Naive B cell (primary cell): ENCODE measurements around the gene TNFSF12. TPM values are rescaled to one million over a fixed set of nuclear protein-coding genes. Genes with fewer than 3 reads are reported as not detected.

Source experiments
- ATAC-seq, 2 donors: fragments of 150-1000 bp; cut with Tn5 transposase; 2 replicates each; pipeline ENCODE4 v1.10.0; 2021; ENCODE audit warnings: low read depth in 2 of 2, mild to moderate bottlenecking in 2 of 2, moderate library complexity in 2 of 2
- DNase-seq: peaks from one replicate; pipeline ENCODE4 v3.0.0; 2022
- H3K27ac Mint-ChIP-seq, 6 donors: one replicate each; pipeline ENCODE4 v1.8.0; 2020 to 2022; ENCODE audit warnings: mild to moderate bottlenecking in 6 of 6, mixed read lengths in 6 of 6, moderate library complexity in 5 of 6, inconsistent platforms in 2 of 6
- H3K27me3 Mint-ChIP-seq, 3 donors: one replicate each; pipeline ENCODE4 v1.8.0; 2021 to 2022; ENCODE audit warnings: mixed read lengths in 3 of 3, mild to moderate bottlenecking in 1 of 3
- H3K36me3 Mint-ChIP-seq, 2 donors: one replicate each; pipeline ENCODE4 v1.8.0; 2020 to 2022; ENCODE audit warnings: mixed read lengths in 2 of 2, inconsistent platforms in 1 of 2, mild to moderate bottlenecking in 1 of 2
- H3K4me1 Mint-ChIP-seq, 3 donors: one replicate each; pipeline ENCODE4 v1.8.0; 2020 to 2022; ENCODE audit warnings: mixed read lengths in 3 of 3, inconsistent platforms in 1 of 3, mild to moderate bottlenecking in 1 of 3, moderate library complexity in 1 of 3
- H3K4me3 Mint-ChIP-seq, 8 donors: one replicate each; pipeline ENCODE4 v1.8.0; 2020 to 2022; ENCODE audit warnings: mild to moderate bottlenecking in 8 of 8, mixed read lengths in 8 of 8, moderate library complexity in 8 of 8, inconsistent platforms in 2 of 8
- H3K9me3 Mint-ChIP-seq, 7 donors: one replicate each; pipeline ENCODE4 v1.8.0; 2020 to 2022; ENCODE audit warnings: mixed read lengths in 7 of 7, mild to moderate bottlenecking in 5 of 7, inconsistent platforms in 2 of 7, moderate library complexity in 1 of 7
- polyA plus RNA-seq, 6 donors: library from polyadenylated mRNA; unstranded; fragments of 300-500 nt; fragmentation: Illumina TruSeq; gene quantifications; one replicate each; pipeline ENCODE4 v1.2.3, GENCODE V29; 2021; ENCODE audit warnings: low read depth in 6 of 6

Gene TNFSF12
- polyA plus RNA-seq, 6 donors from 2014 or later, result 21.6 to 33.3 (median 28.0) TPM

GRCh38 chr17:7515911-7516610 lies 32.8 kb upstream of the TNFSF12 start:
- ATAC-seq (no peak), DNase-seq (no peak)
- Mint-ChIP-seq H3K27ac (peak overlapping the region in 4 of 6 donors; percentile 18 to 74 (median 58)), H3K4me3 (no peak overlapping the region), H3K9me3 (no peaks in the 10 kb centered on the region), H3K36me3 (peaks cover 8 to 26% of the 10 kb centered on the region in 2 donors), H3K27me3 (no peaks in the 10 kb centered on the region), H3K4me1 (no peaks in the 10 kb centered on the region)

DNA sequence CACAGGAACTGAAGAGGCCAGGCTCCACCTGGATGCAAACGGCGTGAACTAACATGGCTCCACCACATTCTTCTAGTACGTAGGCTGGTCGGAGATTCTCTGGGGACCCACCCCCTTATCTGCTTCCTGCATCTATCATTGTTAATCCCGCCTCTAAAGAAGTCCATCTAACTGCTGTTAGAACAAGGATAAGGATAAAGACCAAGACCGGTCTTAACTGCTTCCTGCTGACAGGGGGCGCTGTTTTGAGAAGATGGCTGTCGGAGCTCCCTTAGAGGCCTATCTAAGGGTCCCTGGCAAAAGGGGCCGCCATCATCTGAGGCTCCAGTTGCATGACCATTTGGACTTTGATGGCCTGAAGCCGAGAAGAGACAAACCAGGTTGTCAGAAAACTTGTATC lies 25.8 kb upstream of the TNFSF12 start:
- peak overlapping the region in 2 of 6 donors; percentile 53 to 58 for H3K27ac Mint-ChIP-seq
- ATAC-seq (peak; percentile 46 to 64), DNase-seq (peak; percentile 27)
- H3K27me3 Mint-ChIP-seq, result no peaks in the 10 kb centered on the region
- peak overlapping the region in 2 of 8 donors; percentile 8 to 45 for H3K4me3 Mint-ChIP-seq
- H3K36me3 Mint-ChIP-seq, result no peaks in the 10 kb centered on the region
- H3K4me1 Mint-ChIP-seq, result peaks cover 2 to 7% (median 5%) of the 10 kb centered on the region in 3 donors
- H3K9me3 Mint-ChIP-seq, result peaks cover 0 to 12% (median 2%) of the 10 kb centered on the region in 7 donors

- Mint-ChIP-seq H3K4me1 (no peaks in the 10 kb centered on the region), H3K27ac (no peak overlapping the region), H3K27me3 (no peaks in the 10 kb centered on the region), H3K36me3 (peaks cover 0 to 8% of the 10 kb centered on the region in 2 donors), H3K4me3 (no peak overlapping the region), H3K9me3 (peaks cover 0 to 33% (median 20%) of the 10 kb centered on the region in 7 donors)
- DNase-seq (no peak), ATAC-seq (no peak)
Measured at GRCh38 chr17:7528842-7529241, 20.0 kb upstream of the TNFSF12 start.

DNA sequence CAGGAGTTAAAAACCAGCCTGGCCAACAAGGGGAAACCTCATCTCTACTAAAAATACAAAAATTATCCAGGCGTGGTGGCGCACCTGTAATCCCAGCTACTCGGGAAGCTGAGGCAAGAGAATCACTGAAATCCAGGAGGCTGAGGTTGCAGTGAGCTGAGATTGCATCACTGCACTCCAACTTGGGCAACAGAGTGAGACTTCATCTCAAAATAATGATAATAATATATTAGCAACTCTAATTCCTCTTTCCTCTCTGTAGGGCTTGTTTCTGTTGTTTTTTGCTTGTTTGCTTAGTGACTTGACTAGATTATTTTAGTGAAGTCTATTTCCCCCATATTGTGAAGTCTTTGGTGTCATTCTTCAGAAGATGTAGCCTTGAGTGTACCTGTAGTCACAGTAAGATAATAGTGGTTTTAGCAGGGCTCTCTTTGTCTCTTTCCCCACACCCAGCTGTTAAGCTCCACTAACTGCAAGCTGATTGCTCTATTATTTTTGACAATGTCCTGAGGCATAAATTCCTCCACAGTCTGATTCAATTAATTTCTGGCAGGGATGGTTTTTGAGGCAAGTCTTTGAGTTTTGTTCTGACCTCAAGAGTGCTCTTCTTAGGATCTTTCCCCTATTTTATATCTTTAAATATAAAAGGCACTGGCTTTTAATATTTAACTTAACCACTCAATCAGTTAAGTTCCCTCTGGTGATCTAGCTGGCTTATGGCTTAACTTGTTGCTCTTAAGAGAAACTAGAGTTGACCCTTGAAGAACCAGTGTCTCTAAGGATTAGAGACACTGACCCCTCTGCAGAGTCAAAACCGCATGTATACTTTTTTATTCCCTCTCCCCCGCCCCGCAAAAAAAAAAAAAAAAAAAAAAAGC lies 18.6 kb upstream of the TNFSF12 start:
- no peaks in the 10 kb centered on the region for H3K4me1 Mint-ChIP-seq
- peaks cover 0 to 8% of the 10 kb centered on the region in 2 donors for H3K36me3 Mint-ChIP-seq
- H3K9me3 Mint-ChIP-seq, result peaks cover 0 to 33% (median 22%) of the 10 kb centered on the region in 7 donors
- no peak overlapping the region for H3K27ac Mint-ChIP-seq
- H3K27me3 Mint-ChIP-seq, result peaks cover 0 to 3% (median 0%) of the 10 kb centered on the region in 3 donors
- no peak overlapping the region for H3K4me3 Mint-ChIP-seq
- ATAC-seq (no peak), DNase-seq (no peak)

DNA sequence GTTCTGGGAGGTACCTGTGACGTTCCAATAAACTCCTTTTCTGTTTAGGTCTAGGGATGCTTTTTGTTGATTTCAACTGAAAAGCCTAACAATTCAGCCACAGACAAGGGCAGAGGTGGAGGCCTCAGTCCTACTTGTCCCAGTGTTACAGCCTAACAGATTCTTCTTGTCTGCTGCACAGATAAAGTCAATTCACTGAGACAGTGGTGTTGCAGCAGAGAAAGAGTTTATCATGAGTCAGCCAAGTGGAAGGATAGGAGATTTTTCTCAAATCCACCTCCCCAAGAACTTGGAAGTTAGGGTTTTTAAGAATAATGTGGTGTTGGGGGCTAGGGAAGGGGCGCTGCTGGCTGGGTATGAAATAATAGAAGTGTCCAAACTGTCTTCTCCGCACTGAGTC lies 10.8 kb upstream of the TNFSF12 start:
- H3K4me3 Mint-ChIP-seq, result no peak overlapping the region
- ATAC-seq (no peak), DNase-seq (no peak)
- peaks cover 0 to 3% (median 0%) of the 10 kb centered on the region in 7 donors for H3K9me3 Mint-ChIP-seq
- no peaks in the 10 kb centered on the region for H3K36me3 Mint-ChIP-seq
- no peak overlapping the region for H3K27ac Mint-ChIP-seq
- peaks cover 0 to 7% (median 3%) of the 10 kb centered on the region in 3 donors for H3K27me3 Mint-ChIP-seq
- peaks cover 0 to 2% (median 0%) of the 10 kb centered on the region in 3 donors for H3K4me1 Mint-ChIP-seq

DNA sequence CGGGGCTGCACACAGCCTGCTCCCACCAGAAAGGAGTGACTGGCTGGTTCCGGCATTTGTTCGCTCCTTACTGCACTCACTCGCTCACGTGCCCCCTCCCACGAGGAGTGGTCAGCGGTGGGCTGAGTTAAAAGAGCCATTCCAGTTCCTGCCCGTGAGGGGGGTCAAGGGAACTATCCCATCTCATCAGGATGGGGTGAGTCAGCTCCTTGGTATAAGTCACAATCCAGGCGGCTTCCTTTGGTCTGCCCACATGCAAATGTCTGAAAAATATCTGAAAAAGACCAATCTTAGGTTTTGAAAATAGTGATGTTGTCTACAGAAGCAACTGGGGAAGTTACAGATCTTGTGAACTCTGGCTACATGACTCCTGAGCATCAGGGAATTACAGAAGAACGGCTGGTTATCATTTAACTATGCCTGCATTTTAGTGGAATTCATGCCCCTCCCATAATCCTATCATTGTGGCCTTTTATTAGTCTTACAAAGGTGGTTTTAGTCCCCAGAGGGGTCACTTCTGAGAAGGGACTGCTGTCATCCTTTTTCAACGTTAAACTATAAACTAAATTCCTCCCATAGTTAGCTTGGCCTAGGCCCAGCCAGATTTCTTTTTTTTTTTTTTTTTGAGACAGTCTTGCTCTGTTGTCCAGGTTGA lies 9.8 kb upstream of the TNFSF12 start:
- Mint-ChIP-seq H3K4me1 (peaks cover 0 to 2% (median 0%) of the 10 kb centered on the region in 3 donors), H3K27ac (no peak overlapping the region), H3K4me3 (no peak overlapping the region), H3K36me3 (no peaks in the 10 kb centered on the region), H3K9me3 (peaks cover 0 to 3% (median 0%) of the 10 kb centered on the region in 7 donors), H3K27me3 (peaks cover 0 to 7% (median 3%) of the 10 kb centered on the region in 3 donors)
- no peak for ATAC-seq
- DNase-seq, result no peak

GRCh38 chr17:7541074-7541621 lies 7.7 kb upstream of the TNFSF12 start:
- Mint-ChIP-seq H3K36me3 (no peaks in the 10 kb centered on the region), H3K4me1 (peaks cover 0 to 2% (median 0%) of the 10 kb centered on the region in 3 donors), H3K9me3 (peaks cover 0 to 3% (median 0%) of the 10 kb centered on the region in 7 donors), H3K4me3 (no peak overlapping the region), H3K27ac (no peak overlapping the region), H3K27me3 (peaks cover 0 to 7% (median 0%) of the 10 kb centered on the region in 3 donors)
- DNase-seq (no peak), ATAC-seq (no peak)

GRCh38 chr17:7544911-7545310 lies 3.9 kb upstream of the TNFSF12 start:
- H3K27ac Mint-ChIP-seq, result no peak overlapping the region
- ATAC-seq, result no peak
- no peak for DNase-seq
- H3K4me3 Mint-ChIP-seq, result peak overlapping the region in 1 of 8 donors; percentile 27
- H3K9me3 Mint-ChIP-seq, result no peaks in the 10 kb centered on the region
- peaks cover 0 to 7% (median 0%) of the 10 kb centered on the region in 3 donors for H3K27me3 Mint-ChIP-seq
- H3K4me1 Mint-ChIP-seq, result peaks cover 15 to 25% (median 21%) of the 10 kb centered on the region in 3 donors
- no peaks in the 10 kb centered on the region for H3K36me3 Mint-ChIP-seq

DNA sequence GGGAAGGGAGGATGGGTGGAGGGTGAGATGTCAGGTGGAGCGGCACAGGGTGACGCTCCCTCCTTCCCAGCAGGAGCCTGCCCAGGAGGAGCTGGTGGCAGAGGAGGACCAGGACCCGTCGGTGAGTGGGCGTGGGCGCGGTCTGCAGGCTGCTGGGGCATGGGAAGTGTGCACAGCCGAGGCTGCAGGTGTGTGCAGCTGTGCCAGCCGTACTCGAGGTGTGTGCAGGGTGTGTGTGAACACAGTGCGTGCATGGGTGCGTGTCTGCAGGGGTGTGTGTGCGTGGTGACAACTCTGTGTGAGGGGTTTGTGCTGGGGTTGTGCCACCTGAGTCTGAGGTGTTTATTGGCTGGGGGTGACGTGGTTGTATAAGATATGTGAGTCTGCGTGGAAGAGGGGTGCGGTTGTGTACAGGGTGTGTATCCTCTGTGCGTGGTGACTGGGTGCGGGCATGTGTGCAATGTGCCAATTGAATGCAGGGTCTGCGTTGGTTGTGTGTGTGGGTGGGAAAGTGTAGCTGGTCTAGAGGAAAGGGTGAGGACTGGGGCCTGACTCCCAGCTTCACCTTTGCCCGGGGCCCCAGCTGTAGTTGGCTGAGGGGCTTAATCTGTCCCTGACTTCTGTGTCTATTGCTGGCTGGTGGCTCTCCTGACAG lies 670 bp downstream of the TNFSF12 start:
- H3K4me1 Mint-ChIP-seq, result peaks cover 40 to 64% (median 63%) of the 10 kb centered on the region in 3 donors
- H3K4me3 Mint-ChIP-seq, result peak overlapping the region; percentile 67 to 94 (median 88)
- no peaks in the 10 kb centered on the region for H3K27me3 Mint-ChIP-seq
- H3K36me3 Mint-ChIP-seq, result no peaks in the 10 kb centered on the region
- ATAC-seq, result peak; percentile 38 to 39
- H3K9me3 Mint-ChIP-seq, result no peaks in the 10 kb centered on the region
- no peak for DNase-seq
- H3K27ac Mint-ChIP-seq, result peak overlapping the region in 5 of 6 donors; percentile 49 to 96 (median 82)

GRCh38 chr17:7550344-7550743 lies 1.5 kb downstream of the TNFSF12 start:
- Mint-ChIP-seq H3K27me3 (no peaks in the 10 kb centered on the region), H3K9me3 (no peaks in the 10 kb centered on the region), H3K4me1 (peaks cover 45 to 71% (median 69%) of the 10 kb centered on the region in 3 donors), H3K4me3 (peak overlapping the region; percentile 67 to 94 (median 88)), H3K27ac (peak overlapping the region in 4 of 6 donors; percentile 49 to 90 (median 52)), H3K36me3 (no peaks in the 10 kb centered on the region)
- DNase-seq (no peak), ATAC-seq (no peak)

GRCh38 chr17:7551396-7551795 lies 2.5 kb downstream of the TNFSF12 start:
- Mint-ChIP-seq H3K27me3 (no peaks in the 10 kb centered on the region), H3K4me1 (peaks cover 49 to 75% (median 75%) of the 10 kb centered on the region in 3 donors), H3K9me3 (no peaks in the 10 kb centered on the region), H3K36me3 (no peaks in the 10 kb centered on the region), H3K4me3 (peak overlapping the region in 5 of 8 donors; percentile 29 to 90 (median 57)), H3K27ac (peak overlapping the region; percentile 49 to 90 (median 74))
- ATAC-seq, result no peak
- DNase-seq, result no peak

- Mint-ChIP-seq H3K9me3 (no peaks in the 10 kb centered on the region), H3K27ac (peak overlapping the region; percentile 49 to 91 (median 80)), H3K4me3 (peak overlapping the region; percentile 41 to 87 (median 72)), H3K4me1 (peaks cover 52 to 76% (median 76%) of the 10 kb centered on the region in 3 donors), H3K36me3 (no peaks in the 10 kb centered on the region), H3K27me3 (no peaks in the 10 kb centered on the region)
- peak; percentile 84 for DNase-seq
- ATAC-seq, result peak; percentile 87 to 88
Measured at GRCh38 chr17:7552621-7553051, 3.8 kb downstream of the TNFSF12 start.
